ENCODE results near the gene NUTF2. TPM values are rescaled to one million over a fixed set of nuclear protein-coding genes. Genes with fewer than 3 reads are reported as not detected.

NUTF2 gene
- polyA plus RNA-seq, 3 donors: 64.2 to 104 (median 90.3) TPM

DNA sequence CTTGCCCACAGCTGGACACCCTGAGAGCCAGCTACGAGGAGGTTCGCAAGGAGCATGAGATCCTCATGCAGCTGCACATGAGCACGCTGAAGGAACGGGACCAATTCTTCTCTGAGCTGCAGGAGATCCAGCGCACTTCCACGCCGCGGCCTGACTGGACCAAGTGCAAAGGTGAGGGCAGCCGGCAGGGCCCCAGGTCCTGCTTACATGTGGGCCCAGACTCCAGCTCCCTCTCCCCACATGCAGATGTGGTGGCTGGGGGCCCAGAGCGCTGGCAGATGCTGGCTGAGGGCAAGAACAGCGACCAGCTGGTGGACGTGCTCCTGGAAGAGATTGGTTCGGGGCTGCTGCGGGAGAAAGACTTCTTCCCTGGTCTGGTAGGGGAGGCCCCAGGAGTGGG is 20.8 kb upstream of the NUTF2 start:
- Mint-ChIP-seq H3K4me1 (no peaks in the 10 kb centered on the region), H3K36me3 (peaks cover 33 to 47% of the 10 kb centered on the region in 2 donors), H3K27ac (peak overlapping the region in 1 of 7 donors; percentile 6), H3K9me3 (no peaks in the 10 kb centered on the region), H3K27me3 (ENCODE audit: low read depth in 3 of 3) (peaks cover 0 to 2% (median 0%) of the 10 kb centered on the region in 3 donors), H3K4me3 (no peak overlapping the region)
- intact Hi-C loops (cut with micrococcal nuclease): loop anchor here in 1 of 2 donors (10.0 kb wide), 1 partner anchor 239 kb away; no protein-coding TSS in a partner anchor
- 95% methylated on average over 12 of the region's 14 CpGs for WGBS (ENCODE audit: insufficient coverage)
- H3K9ac ChIP-seq (ENCODE audit: insufficient read depth, low read length, poor library complexity, severe bottlenecking): no peak overlapping the region
- no peaks in the 10 kb centered on the region for H3K27me3 ChIP-seq (ENCODE audit: control insufficient read depth in 2 of 2, insufficient read depth in 2 of 2, low read length in 2 of 2)
- no peaks in the 10 kb centered on the region for H3K9me3 ChIP-seq (replicated peaks in 1 of 2; ENCODE audit: control insufficient read depth in 1 of 2, insufficient read depth in 1 of 2, low read length in 2 of 2)
- DNase-seq: no peak
- no peak overlapping the region for H2AFZ ChIP-seq (ENCODE audit: insufficient read depth, low read depth, low read length, poor library complexity, severe bottlenecking)
- H3K4me2 ChIP-seq (replicated peaks; ENCODE audit: extremely low read depth, low read length, poor library complexity, severe bottlenecking): no peak overlapping the region
- H4K20me1 ChIP-seq (ENCODE audit: insufficient read depth, low read length): no peaks in the 10 kb centered on the region
- H3K4me3 ChIP-seq (replicated peaks in 1 of 3; ENCODE audit: low read depth in 2 of 3, low read length in 3 of 3): no peak overlapping the region
- no peaks in the 10 kb centered on the region for H3K79me2 ChIP-seq (ENCODE audit: insufficient read depth, low read length)
- no peaks in the 10 kb centered on the region for H3K4me1 ChIP-seq (ENCODE audit: control insufficient read depth in 1 of 2, insufficient read depth in 2 of 2, low read length in 2 of 2)
- H3K27ac ChIP-seq (ENCODE audit: low read depth in 1 of 2, low read length in 2 of 2): no peak overlapping the region
- TF ChIP-seq, protein P1, sequence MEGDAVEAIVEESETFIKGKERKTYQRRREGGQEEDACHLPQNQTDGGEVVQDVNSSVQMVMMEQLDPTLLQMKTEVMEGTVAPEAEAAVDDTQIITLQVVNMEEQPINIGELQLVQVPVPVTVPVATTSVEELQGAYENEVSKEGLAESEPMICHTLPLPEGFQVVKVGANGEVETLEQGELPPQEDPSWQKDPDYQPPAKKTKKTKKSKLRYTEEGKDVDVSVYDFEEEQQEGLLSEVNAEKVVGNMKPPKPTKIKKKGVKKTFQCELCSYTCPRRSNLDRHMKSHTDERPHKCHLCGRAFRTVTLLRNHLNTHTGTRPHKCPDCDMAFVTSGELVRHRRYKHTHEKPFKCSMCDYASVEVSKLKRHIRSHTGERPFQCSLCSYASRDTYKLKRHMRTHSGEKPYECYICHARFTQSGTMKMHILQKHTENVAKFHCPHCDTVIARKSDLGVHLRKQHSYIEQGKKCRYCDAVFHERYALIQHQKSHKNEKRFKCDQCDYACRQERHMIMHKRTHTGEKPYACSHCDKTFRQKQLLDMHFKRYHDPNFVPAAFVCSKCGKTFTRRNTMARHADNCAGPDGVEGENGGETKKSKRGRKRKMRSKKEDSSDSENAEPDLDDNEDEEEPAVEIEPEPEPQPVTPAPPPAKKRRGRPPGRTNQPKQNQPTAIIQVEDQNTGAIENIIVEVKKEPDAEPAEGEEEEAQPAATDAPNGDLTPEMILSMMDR (IDR thresholded peaks at IDR 0.05): no peak
- peaks cover 42 to 51% of the 10 kb centered on the region in 2 donors for H3K36me3 ChIP-seq (replicated peaks in 1 of 2; ENCODE audit: control insufficient read depth in 1 of 2, insufficient read depth in 2 of 2, low read length in 2 of 2)

GRCh38 chr16:67828651-67829050 is 18.1 kb upstream of the NUTF2 start:
- H3K9ac ChIP-seq (ENCODE audit: insufficient read depth, low read length, poor library complexity, severe bottlenecking): no peak overlapping the region
- peaks cover 17% of the 10 kb centered on the region for H3K79me2 ChIP-seq (ENCODE audit: insufficient read depth, low read length)
- Mint-ChIP-seq H3K9me3 (no peaks in the 10 kb centered on the region), H3K4me1 (peaks cover 10% of the 10 kb centered on the region), H3K27ac (peak overlapping the region in 1 of 7 donors; percentile 70), H3K36me3 (peaks cover 39 to 60% of the 10 kb centered on the region in 2 donors), H3K27me3 (ENCODE audit: low read depth in 3 of 3) (peaks cover 0 to 2% (median 0%) of the 10 kb centered on the region in 3 donors), H3K4me3 (no peak overlapping the region)
- H3K27ac ChIP-seq (ENCODE audit: low read depth in 1 of 2, low read length in 2 of 2): no peak overlapping the region
- no peak overlapping the region for H2AFZ ChIP-seq (ENCODE audit: insufficient read depth, low read depth, low read length, poor library complexity, severe bottlenecking)
- H3K36me3 ChIP-seq (replicated peaks in 1 of 2; ENCODE audit: control insufficient read depth in 1 of 2, insufficient read depth in 2 of 2, low read length in 2 of 2): peaks cover 52 to 63% of the 10 kb centered on the region in 2 donors
- DNase-seq: no peak
- TF ChIP-seq, protein P1 (IDR thresholded peaks at IDR 0.05): no peak
- no peak overlapping the region for H3K4me3 ChIP-seq (replicated peaks in 1 of 3; ENCODE audit: low read depth in 2 of 3, low read length in 3 of 3)
- no peak overlapping the region for H3K4me2 ChIP-seq (replicated peaks; ENCODE audit: extremely low read depth, low read length, poor library complexity, severe bottlenecking)
- peaks cover 8 to 13% of the 10 kb centered on the region in 2 donors for H3K4me1 ChIP-seq (ENCODE audit: control insufficient read depth in 1 of 2, insufficient read depth in 2 of 2, low read length in 2 of 2)
- H3K27me3 ChIP-seq (ENCODE audit: control insufficient read depth in 2 of 2, insufficient read depth in 2 of 2, low read length in 2 of 2): no peaks in the 10 kb centered on the region
- 100% methylated on average over 3 of the region's 4 CpGs for WGBS (ENCODE audit: insufficient coverage)
- no peaks in the 10 kb centered on the region for H4K20me1 ChIP-seq (ENCODE audit: insufficient read depth, low read length)
- H3K9me3 ChIP-seq (replicated peaks in 1 of 2; ENCODE audit: control insufficient read depth in 1 of 2, insufficient read depth in 1 of 2, low read length in 2 of 2): no peaks in the 10 kb centered on the region
- intact Hi-C loops (cut with micrococcal nuclease): loop anchor here in 1 of 2 donors (10.0 kb wide), 1 partner anchor 236 kb away; no protein-coding TSS in a partner anchor
